ENCODE results near the gene RGS7. TPM values are rescaled to one million over a fixed set of nuclear protein-coding genes. Genes with fewer than 3 reads are reported as not detected.

Gene RGS7
- total RNA-seq, 1 donor from 2014 or later: not detected

- Histone ChIP-seq H3K36me3 (ENCODE audit: control insufficient read depth, insufficient read depth, low read length) (no peaks in the 10 kb centered on the region), H3K4me3 (ENCODE audit: low read depth, low read length) (no peak overlapping the region), H3K27me3 (ENCODE audit: control insufficient read depth, insufficient read depth, low read length) (no peaks in the 10 kb centered on the region)
- TF ChIP-seq, protein P1, sequence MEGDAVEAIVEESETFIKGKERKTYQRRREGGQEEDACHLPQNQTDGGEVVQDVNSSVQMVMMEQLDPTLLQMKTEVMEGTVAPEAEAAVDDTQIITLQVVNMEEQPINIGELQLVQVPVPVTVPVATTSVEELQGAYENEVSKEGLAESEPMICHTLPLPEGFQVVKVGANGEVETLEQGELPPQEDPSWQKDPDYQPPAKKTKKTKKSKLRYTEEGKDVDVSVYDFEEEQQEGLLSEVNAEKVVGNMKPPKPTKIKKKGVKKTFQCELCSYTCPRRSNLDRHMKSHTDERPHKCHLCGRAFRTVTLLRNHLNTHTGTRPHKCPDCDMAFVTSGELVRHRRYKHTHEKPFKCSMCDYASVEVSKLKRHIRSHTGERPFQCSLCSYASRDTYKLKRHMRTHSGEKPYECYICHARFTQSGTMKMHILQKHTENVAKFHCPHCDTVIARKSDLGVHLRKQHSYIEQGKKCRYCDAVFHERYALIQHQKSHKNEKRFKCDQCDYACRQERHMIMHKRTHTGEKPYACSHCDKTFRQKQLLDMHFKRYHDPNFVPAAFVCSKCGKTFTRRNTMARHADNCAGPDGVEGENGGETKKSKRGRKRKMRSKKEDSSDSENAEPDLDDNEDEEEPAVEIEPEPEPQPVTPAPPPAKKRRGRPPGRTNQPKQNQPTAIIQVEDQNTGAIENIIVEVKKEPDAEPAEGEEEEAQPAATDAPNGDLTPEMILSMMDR (IDR thresholded peaks at IDR 0.05; ENCODE audit: insufficient read depth, low read length, severe bottlenecking): no peak
- DNase-seq (ENCODE audit: low read depth) (no peak), FAIRE-seq (no peak)
These were observed 154.6 kb downstream of the RGS7 start for GRCh38 chr1:241202401-241202800.

DNA sequence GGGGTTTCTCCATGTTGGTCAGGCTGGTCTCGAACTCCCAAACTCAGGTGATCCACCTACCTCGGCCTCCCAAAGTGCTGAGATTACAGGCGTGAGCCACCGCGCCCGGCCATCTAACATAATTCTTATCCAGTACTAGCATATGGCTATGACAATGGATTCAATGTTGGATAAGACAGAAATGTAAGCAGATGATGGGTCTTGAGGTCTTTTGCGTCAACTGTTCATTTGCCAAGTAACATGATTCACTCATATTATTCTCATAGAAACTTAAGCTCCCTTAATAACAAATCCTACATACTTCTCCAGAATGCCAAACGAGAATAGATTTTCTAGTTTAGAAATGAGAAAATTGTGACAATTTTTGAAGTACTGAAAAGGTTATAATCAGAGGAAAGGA lies 170.3 kb downstream of the RGS7 start:
- FAIRE-seq: no peak
- TF ChIP-seq, protein P1 (IDR thresholded peaks at IDR 0.05; ENCODE audit: insufficient read depth, low read length, severe bottlenecking): no peak
- H3K36me3 ChIP-seq (ENCODE audit: control insufficient read depth, insufficient read depth, low read length): no peaks in the 10 kb centered on the region
- H3K27me3 ChIP-seq (ENCODE audit: control insufficient read depth, insufficient read depth, low read length): no peaks in the 10 kb centered on the region
- H3K4me3 ChIP-seq (ENCODE audit: low read depth, low read length): no peak overlapping the region
- DNase-seq (ENCODE audit: low read depth): no peak

DNA sequence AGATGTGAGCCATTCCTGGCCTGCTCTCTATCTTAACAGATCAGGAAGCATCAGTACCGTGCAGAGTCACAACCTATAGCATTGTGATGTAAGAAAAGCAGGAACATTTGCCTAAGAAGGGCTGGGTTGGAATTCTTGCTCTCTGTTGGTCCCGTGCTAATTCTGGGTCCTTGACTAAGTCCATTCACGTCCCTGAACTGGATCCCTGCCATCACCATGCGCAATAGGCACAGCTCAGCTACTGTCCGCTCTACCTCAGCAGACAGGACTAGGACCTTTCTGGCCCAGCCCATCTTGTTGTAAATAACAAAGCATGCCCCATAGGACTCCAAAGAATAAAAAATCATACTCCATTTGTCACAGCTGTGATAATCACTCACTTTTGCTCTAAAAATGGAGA lies 175.0 kb downstream of the RGS7 start:
- FAIRE-seq (no peak), DNase-seq (ENCODE audit: low read depth) (no peak)
- no peaks in the 10 kb centered on the region for H3K36me3 ChIP-seq (ENCODE audit: control insufficient read depth, insufficient read depth, low read length)
- H3K4me3 ChIP-seq (ENCODE audit: low read depth, low read length): no peak overlapping the region
- H3K27me3 ChIP-seq (ENCODE audit: control insufficient read depth, insufficient read depth, low read length): no peaks in the 10 kb centered on the region
- TF ChIP-seq, protein P1 (IDR thresholded peaks at IDR 0.05; ENCODE audit: insufficient read depth, low read length, severe bottlenecking): no peak

DNA sequence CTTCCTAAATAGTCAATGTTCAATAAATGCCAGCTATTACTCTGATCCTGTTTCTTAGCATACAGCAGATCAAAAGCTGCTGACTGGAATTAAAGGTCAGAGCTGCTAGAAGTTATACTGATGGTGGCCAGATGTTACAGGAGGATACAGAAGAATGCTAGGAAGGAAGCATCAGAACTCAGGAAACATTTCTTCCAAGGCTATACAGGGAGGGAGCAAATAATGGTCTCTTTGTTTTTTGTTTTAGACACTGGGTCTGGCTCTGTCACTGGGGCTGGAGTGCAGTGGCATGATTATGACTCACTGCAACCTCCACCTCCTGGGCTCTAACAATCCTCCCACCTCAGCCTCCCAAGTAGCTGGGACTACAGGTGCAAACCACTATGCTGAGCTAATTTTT lies 175.5 kb downstream of the RGS7 start:
- no peaks in the 10 kb centered on the region for H3K36me3 ChIP-seq (ENCODE audit: control insufficient read depth, insufficient read depth, low read length)
- no peak overlapping the region for H3K4me3 ChIP-seq (ENCODE audit: low read depth, low read length)
- H3K27me3 ChIP-seq (ENCODE audit: control insufficient read depth, insufficient read depth, low read length): no peaks in the 10 kb centered on the region
- TF ChIP-seq, protein P1 (IDR thresholded peaks at IDR 0.05; ENCODE audit: insufficient read depth, low read length, severe bottlenecking): no peak
- no peak for DNase-seq (ENCODE audit: low read depth)
- FAIRE-seq: no peak

- no peaks in the 10 kb centered on the region for H3K27me3 ChIP-seq (ENCODE audit: control insufficient read depth, insufficient read depth, low read length)
- TF ChIP-seq, protein P1 (IDR thresholded peaks at IDR 0.05; ENCODE audit: insufficient read depth, low read length, severe bottlenecking): no peak
- no peak for FAIRE-seq
These were observed 176.4 kb downstream of the RGS7 start for GRCh38 chr1:241180569-241180968.

DNA sequence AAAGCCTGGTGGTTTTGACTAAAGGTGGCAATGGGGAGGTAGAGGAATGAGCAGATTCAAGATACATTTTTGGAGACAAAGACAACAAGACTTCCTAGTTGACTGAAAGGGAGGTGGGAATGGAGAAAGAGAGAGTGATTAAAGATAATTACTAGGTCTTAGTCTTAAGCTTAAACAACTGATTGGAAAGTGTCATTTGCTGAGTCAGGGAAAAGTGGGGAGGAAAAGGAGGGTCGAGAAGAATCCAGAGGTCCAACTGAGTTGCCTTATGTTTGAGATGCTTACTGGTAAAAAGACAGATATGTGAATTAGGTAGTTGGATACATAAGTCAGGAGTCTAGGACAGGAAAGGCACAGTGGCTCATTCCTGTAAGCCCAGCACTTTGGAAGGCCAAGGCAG lies 179.3 kb downstream of the RGS7 start:
- no peaks in the 10 kb centered on the region for H3K27me3 ChIP-seq (ENCODE audit: control insufficient read depth, insufficient read depth, low read length)
- TF ChIP-seq, protein P1 (IDR thresholded peaks at IDR 0.05; ENCODE audit: insufficient read depth, low read length, severe bottlenecking): no peak
- FAIRE-seq (no peak), DNase-seq (ENCODE audit: low read depth) (no peak)
- no peak overlapping the region for H3K4me3 ChIP-seq (ENCODE audit: low read depth, low read length)
- no peaks in the 10 kb centered on the region for H3K36me3 ChIP-seq (ENCODE audit: control insufficient read depth, insufficient read depth, low read length)

More at GRCh38 chr1:241180569-241180968, 176.4 kb downstream of the RGS7 start:
- H3K36me3 ChIP-seq (ENCODE audit: control insufficient read depth, insufficient read depth, low read length): no peaks in the 10 kb centered on the region
- DNase-seq (ENCODE audit: low read depth): no peak
- H3K4me3 ChIP-seq (ENCODE audit: low read depth, low read length): no peak overlapping the region
